T-helper 2 cell treated with Interferon-gamma antibody and Interleukin-4, amounts not matched to agents 5 μg/mL and 100 μg/mL, for 36 hours (primary cell): Measurements from ENCODE around the gene VSIG1.

Source experiments
- DNase-seq: peaks from one replicate; pipeline ENCODE4 v3.0.0; 2021; ENCODE audit warnings: low spot score
- H3K27ac Mint-ChIP-seq: one replicate; pipeline ENCODE4 v1.8.0; 2021; ENCODE audit warnings: mild to moderate bottlenecking, mixed read lengths
- H3K27me3 Mint-ChIP-seq: one replicate; pipeline ENCODE4 v1.8.0; 2021; ENCODE audit warnings: low read depth, mixed read lengths
- H3K36me3 Mint-ChIP-seq: one replicate; pipeline ENCODE4 v1.8.0; 2021; ENCODE audit warnings: low read depth, mixed read lengths
- H3K4me1 Mint-ChIP-seq: one replicate; pipeline ENCODE4 v1.8.0; 2021; ENCODE audit warnings: low read depth, mixed read lengths
- H3K4me3 Mint-ChIP-seq: one replicate; pipeline ENCODE4 v1.8.0; 2022; ENCODE audit warnings: mild to moderate bottlenecking, moderate library complexity, mixed read lengths
- H3K9me3 Mint-ChIP-seq: one replicate; pipeline ENCODE4 v1.8.0; 2021; ENCODE audit warnings: mixed read lengths

VSIG1 gene

DNA sequence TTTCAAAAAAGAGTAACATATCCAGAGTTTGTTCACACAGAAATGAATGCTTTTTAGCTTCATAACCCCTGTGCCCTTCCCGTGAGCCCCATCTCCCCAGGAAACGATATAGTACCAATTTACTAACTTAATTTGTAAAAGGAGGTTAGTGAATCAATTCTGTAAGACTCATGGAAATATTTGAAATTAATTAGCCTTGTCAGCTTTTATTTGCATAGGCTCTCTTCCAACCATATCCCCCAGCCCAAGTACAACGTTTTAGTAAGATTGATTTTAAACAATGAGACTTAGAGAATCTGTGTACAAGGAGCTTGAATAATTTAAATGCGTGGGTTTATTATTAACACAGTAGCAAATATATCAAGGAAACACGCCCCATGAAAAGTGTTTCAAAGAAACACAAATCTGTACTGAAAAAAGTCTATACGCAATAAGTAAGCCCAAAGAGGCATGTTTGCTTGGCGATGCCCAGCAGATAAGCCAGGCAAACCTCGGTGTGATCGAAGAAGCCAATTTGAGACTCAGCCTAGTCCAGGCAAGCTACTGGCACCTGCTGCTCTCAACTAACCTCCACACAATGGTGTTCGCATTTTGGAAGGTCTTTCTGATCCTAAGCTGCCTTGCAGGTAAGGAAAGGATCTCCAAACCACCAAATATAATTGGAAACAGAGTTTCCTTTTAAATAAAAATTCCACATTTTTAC is at the start of gene VSIG1:
Gene VSIG1, plus strand, starts transcription at position 512 of the 703 bp plus-strand sequence. Its CDS starts 66 bp downstream, at position 578.
- no peak within 1 kb of the TSS for H3K4me3 Mint-ChIP-seq
- H3K36me3 Mint-ChIP-seq, result no peaks in the 10 kb centered on the region
- H3K9me3 Mint-ChIP-seq, result no peaks in the 10 kb centered on the region
- H3K27ac Mint-ChIP-seq, result no peak within 1 kb of the TSS
- no peak for DNase-seq
- H3K27me3 Mint-ChIP-seq, result peaks cover 2% of the 10 kb centered on the region
- H3K4me1 Mint-ChIP-seq, result no peaks in the 10 kb centered on the region

DNA sequence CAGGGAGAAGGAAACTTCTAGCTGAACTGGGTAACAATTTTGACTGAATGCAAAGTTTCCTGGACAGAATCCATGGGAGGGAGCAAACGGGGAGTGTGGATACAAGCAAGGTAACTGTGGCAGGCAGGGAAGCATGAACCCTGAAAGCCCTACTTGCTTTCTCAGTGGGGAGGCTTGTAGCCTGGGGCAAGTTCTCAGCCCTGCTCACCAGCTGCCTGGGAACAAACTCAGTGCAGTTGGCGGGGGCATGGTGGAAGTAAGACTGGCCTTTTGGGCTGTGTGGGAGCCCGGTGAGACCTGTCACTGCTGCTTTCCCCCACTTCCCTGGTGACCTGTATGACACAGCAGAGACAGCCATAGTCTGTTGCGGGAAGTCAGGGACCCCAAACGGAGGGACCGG is 48.7 kb upstream of the VSIG1 start:
- H3K4me1 Mint-ChIP-seq, result no peaks in the 10 kb centered on the region

DNA sequence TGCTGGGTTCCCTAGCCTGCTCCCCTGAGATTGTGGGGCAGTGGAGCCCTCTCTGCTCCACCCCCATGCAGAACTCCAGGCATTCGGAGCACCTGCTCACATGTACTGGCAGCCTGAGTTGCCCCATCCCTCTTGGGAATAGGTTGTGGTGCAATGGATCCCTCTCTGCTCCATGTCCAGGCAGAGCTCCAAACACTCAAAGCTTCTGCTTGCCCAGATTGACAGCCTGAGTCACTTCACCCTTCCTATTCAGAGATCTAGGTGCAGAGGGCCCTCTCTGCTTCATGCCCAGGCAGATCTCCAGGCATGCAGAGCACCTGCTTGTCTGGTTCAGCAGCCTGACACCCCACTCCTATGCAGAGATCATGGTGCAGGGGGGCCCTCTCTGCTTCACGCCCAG is 44.1 kb upstream of the VSIG1 start:
- DNase-seq, result no peak
- Mint-ChIP-seq H3K4me3 (no peak overlapping the region), H3K36me3 (no peaks in the 10 kb centered on the region), H3K27ac (no peak overlapping the region), H3K27me3 (peaks cover 16% of the 10 kb centered on the region), H3K4me1 (no peaks in the 10 kb centered on the region), H3K9me3 (no peaks in the 10 kb centered on the region)

More for the DNA sequence above, 48.7 kb upstream of the VSIG1 start:
- DNase-seq, result no peak
- H3K9me3 Mint-ChIP-seq, result no peaks in the 10 kb centered on the region
- no peak overlapping the region for H3K4me3 Mint-ChIP-seq
- no peaks in the 10 kb centered on the region for H3K27me3 Mint-ChIP-seq
- no peak overlapping the region for H3K27ac Mint-ChIP-seq
- no peaks in the 10 kb centered on the region for H3K36me3 Mint-ChIP-seq

DNA sequence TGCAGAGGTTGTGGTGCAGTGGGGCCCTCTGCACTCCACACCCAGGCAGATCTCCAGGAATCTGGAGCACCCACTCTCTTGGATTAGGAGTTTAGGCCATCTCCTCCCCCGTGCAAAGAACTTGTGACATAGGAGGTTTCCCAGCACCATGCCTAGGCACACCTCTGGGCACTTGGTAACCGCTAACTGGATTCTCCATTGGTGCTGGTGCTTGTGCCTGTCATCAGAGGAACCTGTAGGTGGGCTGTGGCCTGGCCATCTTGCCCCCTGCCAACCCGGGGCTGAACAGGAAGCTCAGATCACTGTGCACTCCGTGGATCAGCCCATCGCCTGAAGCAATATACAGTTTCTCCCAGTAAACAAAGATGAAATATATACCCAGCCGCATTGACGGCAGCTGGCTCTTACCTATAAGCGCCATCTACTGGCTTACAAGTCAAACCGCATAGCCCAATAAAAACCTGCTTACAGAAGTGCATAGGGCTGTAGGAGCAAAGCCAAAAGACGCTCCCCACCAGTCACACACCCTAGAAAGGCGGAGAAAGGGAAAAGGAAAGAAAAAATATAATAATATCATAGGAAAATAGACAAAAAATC is 43.5 kb upstream of the VSIG1 start:
- no peak overlapping the region for H3K27ac Mint-ChIP-seq
- no peaks in the 10 kb centered on the region for H3K9me3 Mint-ChIP-seq
- DNase-seq, result no peak
- H3K4me3 Mint-ChIP-seq, result no peak overlapping the region
- no peaks in the 10 kb centered on the region for H3K36me3 Mint-ChIP-seq
- H3K4me1 Mint-ChIP-seq, result no peaks in the 10 kb centered on the region
- peaks cover 17% of the 10 kb centered on the region for H3K27me3 Mint-ChIP-seq

DNA sequence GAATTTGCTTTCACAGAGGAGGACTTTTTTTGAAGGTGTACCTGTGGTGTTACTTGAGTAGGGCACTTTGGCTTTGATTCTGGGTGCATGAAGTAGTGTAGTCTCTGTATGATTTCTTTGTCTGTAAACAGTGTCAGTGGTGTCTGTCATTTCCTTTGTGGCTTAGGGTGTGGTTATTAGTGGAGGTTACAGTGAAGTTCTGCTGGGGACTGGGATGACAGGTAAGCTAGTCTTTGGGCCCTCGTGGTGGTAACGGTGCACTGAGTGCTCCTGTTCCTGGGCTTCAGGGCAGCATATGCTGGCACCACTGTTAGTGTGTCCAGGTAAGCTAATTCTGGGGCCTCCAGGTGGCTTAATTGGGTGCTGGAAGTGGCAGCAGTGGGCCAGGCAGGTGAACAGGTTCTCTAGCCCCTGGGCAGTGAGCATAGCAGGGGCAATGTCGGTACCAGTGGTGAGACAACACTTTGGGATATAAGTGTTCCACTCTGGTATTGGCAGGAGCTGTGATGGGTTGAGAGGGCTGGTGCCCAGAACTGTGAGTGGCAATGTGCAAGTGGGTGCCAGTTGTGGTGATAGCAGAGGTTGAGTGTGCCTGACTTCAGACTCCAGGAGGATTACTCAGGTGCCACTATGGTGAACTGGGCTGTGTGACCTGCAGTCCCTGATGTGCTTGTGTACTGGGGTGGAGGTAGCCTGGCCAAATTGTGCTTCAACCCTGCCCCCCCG is 26.0 kb upstream of the VSIG1 start:
- Mint-ChIP-seq H3K27me3 (no peaks in the 10 kb centered on the region), H3K4me3 (peak overlapping the region; percentile 85), H3K27ac (peak overlapping the region; percentile 87), H3K9me3 (peaks cover 5% of the 10 kb centered on the region), H3K36me3 (peaks cover 1% of the 10 kb centered on the region), H3K4me1 (peaks cover 31% of the 10 kb centered on the region)
- DNase-seq, result no peak

DNA sequence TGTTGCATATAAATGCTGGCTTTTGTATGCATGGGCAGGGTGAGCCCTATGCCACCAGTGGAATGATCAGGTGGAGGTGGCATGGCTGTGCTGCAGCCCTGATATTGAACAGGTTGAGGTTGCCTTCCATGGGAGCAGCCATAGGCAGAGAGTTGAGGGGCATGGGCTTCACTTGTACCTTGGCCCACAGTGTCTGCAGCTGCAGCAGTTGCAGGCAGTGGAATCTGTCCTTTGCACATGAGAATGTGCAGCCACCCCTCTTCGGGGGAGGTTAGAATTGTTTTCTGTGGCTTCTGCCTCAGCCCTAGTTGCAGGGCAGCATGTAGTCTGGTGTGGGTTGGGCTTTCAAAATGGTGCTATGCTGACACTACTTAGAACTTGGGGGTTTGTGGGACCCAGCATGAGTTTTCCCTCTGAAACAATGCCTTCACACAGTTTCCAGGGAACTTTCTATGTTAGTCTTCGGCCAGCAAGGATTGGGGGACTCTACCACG is 25.4 kb upstream of the VSIG1 start:
- Mint-ChIP-seq H3K27ac (peak overlapping the region; percentile 87), H3K4me1 (peaks cover 31% of the 10 kb centered on the region), H3K9me3 (no peaks in the 10 kb centered on the region), H3K36me3 (peaks cover 1% of the 10 kb centered on the region), H3K4me3 (peak overlapping the region; percentile 85), H3K27me3 (no peaks in the 10 kb centered on the region)
- DNase-seq, result no peak

DNA sequence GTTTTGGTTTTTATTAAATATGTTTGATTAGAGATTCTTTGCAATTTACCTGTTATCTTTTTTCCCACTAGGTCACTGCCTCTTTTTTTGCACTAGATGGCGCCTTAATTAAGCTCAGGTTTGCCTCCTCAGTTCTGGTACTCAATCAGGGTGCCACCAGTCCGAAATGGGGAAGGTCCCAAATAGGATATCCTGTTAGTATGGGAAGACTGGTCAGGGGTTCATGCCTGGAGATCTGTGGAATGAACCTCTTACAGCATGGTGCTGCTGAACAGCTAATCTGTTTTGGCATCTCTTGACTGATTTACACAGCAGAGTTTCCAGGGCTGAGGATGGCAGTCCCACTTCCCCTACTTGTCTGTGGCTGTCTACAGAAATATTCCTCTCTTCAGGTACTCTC is 24.2 kb upstream of the VSIG1 start:
- peaks cover 31% of the 10 kb centered on the region for H3K4me1 Mint-ChIP-seq
- no peaks in the 10 kb centered on the region for H3K27me3 Mint-ChIP-seq
- peaks cover 1% of the 10 kb centered on the region for H3K36me3 Mint-ChIP-seq
- peak overlapping the region; percentile 85 for H3K4me3 Mint-ChIP-seq
- H3K9me3 Mint-ChIP-seq, result no peaks in the 10 kb centered on the region
- H3K27ac Mint-ChIP-seq, result peak overlapping the region; percentile 45
- DNase-seq, result no peak

DNA sequence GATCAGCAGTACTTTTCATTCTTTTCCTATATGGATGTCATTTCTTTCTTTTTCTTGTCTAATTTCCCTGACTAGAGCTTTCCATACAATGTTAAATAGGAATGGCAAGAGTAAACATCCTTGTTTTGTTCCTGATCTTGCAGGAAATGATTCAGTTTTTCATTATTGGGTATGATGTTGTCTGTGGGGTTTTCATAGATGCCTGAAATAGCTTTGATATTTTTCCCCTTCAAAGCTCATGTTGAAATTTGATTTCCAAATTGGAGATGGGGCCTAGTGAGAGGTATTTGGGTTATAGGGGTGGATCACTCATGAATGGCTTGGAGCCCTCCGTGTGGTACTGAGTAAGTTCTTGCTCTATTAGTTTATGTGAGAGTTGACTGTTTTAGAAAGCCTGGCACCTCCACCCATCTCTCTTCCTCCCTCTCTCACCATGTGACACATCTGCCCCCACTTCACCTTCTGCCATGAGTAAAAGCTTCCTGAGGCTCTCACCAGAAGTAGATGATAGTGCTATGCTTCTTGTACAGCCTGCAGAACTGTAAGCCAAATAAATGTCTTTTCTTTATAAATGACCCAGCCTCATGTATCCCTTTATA is 22.3 kb upstream of the VSIG1 start:
- Mint-ChIP-seq H3K4me3 (no peak overlapping the region), H3K27me3 (no peaks in the 10 kb centered on the region), H3K27ac (no peak overlapping the region), H3K4me1 (peaks cover 28% of the 10 kb centered on the region), H3K9me3 (no peaks in the 10 kb centered on the region), H3K36me3 (no peaks in the 10 kb centered on the region)
- no peak for DNase-seq

DNA sequence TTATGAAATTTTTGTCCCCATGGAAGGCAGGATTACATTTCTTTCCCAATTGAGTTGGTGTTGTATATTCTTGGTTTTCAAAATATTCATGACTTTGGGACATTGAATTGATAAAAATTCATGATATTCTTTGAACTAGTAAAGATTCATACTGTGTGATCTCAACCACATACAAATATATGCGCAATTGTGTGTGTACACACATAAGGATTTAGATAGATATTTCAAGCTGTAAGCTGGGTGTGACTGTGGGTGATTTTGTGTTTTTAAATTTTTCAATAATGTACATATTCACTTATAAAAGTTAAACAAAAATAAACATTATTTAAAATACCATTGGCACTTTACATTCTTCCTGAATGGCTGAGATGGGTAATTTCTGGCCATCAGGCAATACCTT is 19.5 kb upstream of the VSIG1 start:
- H3K4me3 Mint-ChIP-seq, result no peak overlapping the region
- H3K27me3 Mint-ChIP-seq, result no peaks in the 10 kb centered on the region
- no peak overlapping the region for H3K27ac Mint-ChIP-seq
- H3K36me3 Mint-ChIP-seq, result no peaks in the 10 kb centered on the region
- no peaks in the 10 kb centered on the region for H3K9me3 Mint-ChIP-seq
- peaks cover 12% of the 10 kb centered on the region for H3K4me1 Mint-ChIP-seq
- no peak for DNase-seq

DNA sequence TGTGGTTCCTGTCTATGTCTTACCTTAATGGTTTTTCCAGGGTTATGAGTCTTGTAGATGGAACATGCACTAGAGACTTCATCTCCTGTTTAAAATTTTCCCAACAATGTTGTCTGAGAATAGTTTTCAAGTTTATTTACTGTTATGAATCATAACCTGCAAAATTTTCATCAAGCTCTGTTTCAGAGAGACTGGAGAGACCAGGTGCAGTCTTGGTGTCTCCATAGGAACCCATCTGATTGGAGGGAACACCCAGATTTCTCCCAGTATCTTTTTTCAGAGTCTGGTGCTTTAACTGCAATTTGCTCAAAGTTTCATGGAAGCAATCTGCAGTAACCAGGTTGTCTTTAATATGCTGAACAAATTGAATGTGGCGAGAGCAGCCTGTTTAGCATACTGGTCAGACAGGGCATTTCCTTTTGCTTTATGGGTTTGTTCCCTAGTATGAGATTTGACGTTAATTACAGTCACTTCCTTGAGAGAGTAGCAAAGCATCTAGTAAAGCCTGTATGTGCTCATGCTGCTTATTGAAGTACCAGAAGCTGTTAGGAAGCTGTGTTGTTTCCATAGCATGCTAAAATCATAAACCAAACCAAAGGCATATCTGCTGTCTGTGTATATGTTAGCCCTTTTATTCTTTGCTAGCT is 18.8 kb upstream of the VSIG1 start:
- H3K27ac Mint-ChIP-seq, result no peak overlapping the region
- H3K4me1 Mint-ChIP-seq, result peaks cover 8% of the 10 kb centered on the region
- H3K4me3 Mint-ChIP-seq, result no peak overlapping the region

DNA sequence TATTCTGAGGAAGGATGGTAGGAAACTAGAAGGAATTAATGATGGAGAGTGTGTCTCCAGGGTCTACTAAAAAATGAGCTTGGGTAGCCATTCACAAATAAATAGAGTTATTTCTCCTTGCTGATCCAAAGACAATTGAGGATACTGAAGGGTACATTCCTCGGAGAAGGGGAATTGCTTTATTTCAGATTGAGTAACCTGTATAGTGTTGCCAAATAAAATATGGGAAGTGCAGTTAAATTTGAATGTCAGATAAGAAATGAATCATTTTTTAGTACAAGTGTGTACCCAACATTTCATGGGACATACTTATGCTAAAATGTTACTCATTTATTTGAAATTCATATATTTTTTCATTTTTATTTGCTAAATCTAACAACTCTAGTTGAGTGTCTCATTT is 16.0 kb upstream of the VSIG1 start:
- no peaks in the 10 kb centered on the region for H3K9me3 Mint-ChIP-seq
- no peak overlapping the region for H3K27ac Mint-ChIP-seq
- no peak overlapping the region for H3K4me3 Mint-ChIP-seq
- H3K36me3 Mint-ChIP-seq, result no peaks in the 10 kb centered on the region
- H3K4me1 Mint-ChIP-seq, result no peaks in the 10 kb centered on the region
- no peak for DNase-seq
- no peaks in the 10 kb centered on the region for H3K27me3 Mint-ChIP-seq

More for the DNA sequence above, 18.8 kb upstream of the VSIG1 start:
- no peak for DNase-seq
- no peaks in the 10 kb centered on the region for H3K27me3 Mint-ChIP-seq
- H3K36me3 Mint-ChIP-seq, result no peaks in the 10 kb centered on the region
- no peaks in the 10 kb centered on the region for H3K9me3 Mint-ChIP-seq

DNA sequence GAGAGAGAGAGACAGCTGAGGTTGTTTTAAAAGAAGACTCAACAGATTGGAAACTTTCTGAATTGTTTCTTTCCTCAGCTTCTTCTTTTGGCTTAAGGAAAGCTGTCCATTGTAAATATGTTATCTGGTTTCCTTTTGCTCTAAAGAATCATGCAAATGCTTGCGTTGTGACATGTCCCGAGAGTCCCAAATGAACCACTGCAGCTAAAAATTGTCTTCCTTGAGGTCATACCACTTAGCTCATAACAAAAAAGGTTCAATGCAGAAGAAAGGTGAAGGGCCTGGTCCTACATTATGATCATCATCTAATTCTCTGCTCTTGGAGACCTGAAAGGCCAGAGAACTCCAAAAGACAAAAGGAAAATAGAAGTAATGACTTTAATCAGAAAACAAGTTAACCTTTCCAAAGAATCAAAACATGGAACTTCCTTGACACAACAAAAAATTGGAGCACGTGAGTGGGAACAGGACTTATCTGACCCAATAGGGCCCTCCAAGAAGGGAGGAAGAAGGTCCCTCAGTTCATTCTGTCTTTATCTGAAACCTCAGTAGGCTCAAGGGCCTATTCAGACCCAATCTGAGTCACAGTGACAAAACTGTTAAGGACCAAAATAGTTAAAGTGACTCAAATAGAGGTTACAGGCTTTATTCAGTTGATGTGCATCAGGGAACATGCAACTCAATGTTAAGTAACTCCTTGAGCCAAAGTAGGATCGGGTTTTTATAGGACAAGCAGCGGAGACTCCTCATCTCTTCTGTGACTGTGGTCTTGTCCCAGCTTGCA is 14.7 kb upstream of the VSIG1 start:
- Mint-ChIP-seq H3K36me3 (no peaks in the 10 kb centered on the region), H3K4me1 (no peaks in the 10 kb centered on the region), H3K9me3 (no peaks in the 10 kb centered on the region), H3K27me3 (no peaks in the 10 kb centered on the region), H3K4me3 (no peak overlapping the region), H3K27ac (no peak overlapping the region)
- DNase-seq, result no peak

DNA sequence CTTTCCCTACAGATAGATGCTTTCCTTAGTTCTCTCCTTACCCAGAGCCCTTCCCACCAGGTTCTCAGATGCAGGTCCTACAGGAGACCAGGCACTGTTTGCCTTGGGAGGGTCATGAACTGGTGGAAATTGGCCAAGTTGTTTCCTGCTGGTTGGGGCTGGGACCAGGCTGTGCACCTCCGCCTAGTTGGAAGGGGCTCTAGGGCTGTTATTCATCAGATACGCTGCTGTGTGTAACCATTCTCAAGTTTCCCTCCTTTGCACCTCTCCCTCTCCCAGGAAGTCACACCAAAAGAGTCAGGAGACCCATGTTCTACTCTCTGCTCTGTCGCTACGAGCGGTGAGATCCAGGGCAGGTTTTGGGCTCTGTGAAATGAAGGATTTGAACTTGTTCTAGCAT is 11.9 kb upstream of the VSIG1 start:
- Mint-ChIP-seq H3K36me3 (no peaks in the 10 kb centered on the region), H3K27ac (no peak overlapping the region), H3K4me1 (no peaks in the 10 kb centered on the region), H3K9me3 (no peaks in the 10 kb centered on the region), H3K27me3 (no peaks in the 10 kb centered on the region), H3K4me3 (no peak overlapping the region)
- DNase-seq, result no peak
